ENCODE results near the gene KTI12. TPM values are rescaled to one million over a fixed set of nuclear protein-coding genes. Genes with fewer than 3 reads are reported as not detected.

Gene KTI12
- total RNA-seq, 1 experiment from 2014 or later: 17.1 TPM

DNA sequence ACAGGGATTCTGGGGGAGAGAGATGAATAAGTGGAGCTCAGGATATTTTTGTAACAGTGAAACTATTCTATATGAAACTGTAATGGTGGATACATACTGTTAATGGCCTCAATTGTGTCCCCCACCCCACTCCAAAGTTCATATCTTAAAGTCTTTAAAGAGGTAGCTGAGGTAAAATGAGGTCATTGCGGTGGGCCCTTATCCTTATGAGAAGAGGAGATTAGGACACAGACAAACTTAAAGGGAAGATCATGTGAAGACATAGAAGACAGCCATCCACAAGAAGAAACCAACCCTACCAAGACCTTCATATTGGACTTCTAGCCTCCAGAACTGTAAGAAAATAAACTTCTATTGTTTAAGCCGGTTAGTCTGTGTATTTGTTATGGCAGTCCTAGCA, 11.6 kb upstream of the KTI12 start:
- Histone ChIP-seq H3K9me3 (ENCODE audit: low read depth, low read length, poor library complexity, severe bottlenecking) (no peaks in the 10 kb centered on the region), H3K36me3 (ENCODE audit: insufficient read depth, low read length, poor library complexity, severe bottlenecking) (peaks cover 18% of the 10 kb centered on the region), H3K27me3 (replicated peaks; ENCODE audit: insufficient read depth, low read depth, low read length, poor library complexity) (no peaks in the 10 kb centered on the region), H3K27ac (ENCODE audit: low read depth, low read length, poor library complexity, severe bottlenecking) (no peak overlapping the region), H3K4me3 (ENCODE audit: low read depth, low read length, poor library complexity, severe bottlenecking) (no peak overlapping the region), H3K4me1 (ENCODE audit: insufficient read depth, low read length, poor library complexity, severe bottlenecking) (no peaks in the 10 kb centered on the region)
- intact Hi-C loops (cut with micrococcal nuclease; ENCODE audit: unreplicated experiment): no loop called here
- DNase-seq (ENCODE audit: low spot score): no peak
- BruUV-seq (replicated peaks): no TSS peak
- CTCF ChIA-PET: no interaction called here
- TF ChIP-seq EZH2 (IDR thresholded peaks at IDR 0.05; ENCODE audit: borderline replicate concordance, low read depth, low read length, poor library complexity, severe bottlenecking): no peak
- TF ChIP-seq, protein P1, sequence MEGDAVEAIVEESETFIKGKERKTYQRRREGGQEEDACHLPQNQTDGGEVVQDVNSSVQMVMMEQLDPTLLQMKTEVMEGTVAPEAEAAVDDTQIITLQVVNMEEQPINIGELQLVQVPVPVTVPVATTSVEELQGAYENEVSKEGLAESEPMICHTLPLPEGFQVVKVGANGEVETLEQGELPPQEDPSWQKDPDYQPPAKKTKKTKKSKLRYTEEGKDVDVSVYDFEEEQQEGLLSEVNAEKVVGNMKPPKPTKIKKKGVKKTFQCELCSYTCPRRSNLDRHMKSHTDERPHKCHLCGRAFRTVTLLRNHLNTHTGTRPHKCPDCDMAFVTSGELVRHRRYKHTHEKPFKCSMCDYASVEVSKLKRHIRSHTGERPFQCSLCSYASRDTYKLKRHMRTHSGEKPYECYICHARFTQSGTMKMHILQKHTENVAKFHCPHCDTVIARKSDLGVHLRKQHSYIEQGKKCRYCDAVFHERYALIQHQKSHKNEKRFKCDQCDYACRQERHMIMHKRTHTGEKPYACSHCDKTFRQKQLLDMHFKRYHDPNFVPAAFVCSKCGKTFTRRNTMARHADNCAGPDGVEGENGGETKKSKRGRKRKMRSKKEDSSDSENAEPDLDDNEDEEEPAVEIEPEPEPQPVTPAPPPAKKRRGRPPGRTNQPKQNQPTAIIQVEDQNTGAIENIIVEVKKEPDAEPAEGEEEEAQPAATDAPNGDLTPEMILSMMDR (conservative IDR thresholded peaks at IDR 0.05; ENCODE audit: low read depth, low read length): no peak
- POLR2A ChIA-PET (ENCODE audit: low non-redundant PET): no interaction called here

GRCh38 chr1:52041551-52042185, 8.1 kb upstream of the KTI12 start:
- no peak for DNase-seq (ENCODE audit: low spot score)
- CTCF ChIA-PET: no interaction called here
- Histone ChIP-seq H3K27me3 (replicated peaks; ENCODE audit: insufficient read depth, low read depth, low read length, poor library complexity) (no peaks in the 10 kb centered on the region), H3K27ac (ENCODE audit: low read depth, low read length, poor library complexity, severe bottlenecking) (no peak overlapping the region), H3K9me3 (ENCODE audit: low read depth, low read length, poor library complexity, severe bottlenecking) (no peaks in the 10 kb centered on the region), H3K4me3 (ENCODE audit: low read depth, low read length, poor library complexity, severe bottlenecking) (no peak overlapping the region), H3K36me3 (ENCODE audit: insufficient read depth, low read length, poor library complexity, severe bottlenecking) (peaks cover 22% of the 10 kb centered on the region), H3K4me1 (ENCODE audit: insufficient read depth, low read length, poor library complexity, severe bottlenecking) (no peaks in the 10 kb centered on the region)
- intact Hi-C loops (cut with micrococcal nuclease; ENCODE audit: unreplicated experiment): no loop called here
- POLR2A ChIA-PET (ENCODE audit: low non-redundant PET): no interaction called here
- TF ChIP-seq, protein P1 (conservative IDR thresholded peaks at IDR 0.05; ENCODE audit: low read depth, low read length): no peak
- TF ChIP-seq EZH2 (IDR thresholded peaks at IDR 0.05; ENCODE audit: borderline replicate concordance, low read depth, low read length, poor library complexity, severe bottlenecking): no peak
- no TSS peak for BruUV-seq (replicated peaks)

DNA sequence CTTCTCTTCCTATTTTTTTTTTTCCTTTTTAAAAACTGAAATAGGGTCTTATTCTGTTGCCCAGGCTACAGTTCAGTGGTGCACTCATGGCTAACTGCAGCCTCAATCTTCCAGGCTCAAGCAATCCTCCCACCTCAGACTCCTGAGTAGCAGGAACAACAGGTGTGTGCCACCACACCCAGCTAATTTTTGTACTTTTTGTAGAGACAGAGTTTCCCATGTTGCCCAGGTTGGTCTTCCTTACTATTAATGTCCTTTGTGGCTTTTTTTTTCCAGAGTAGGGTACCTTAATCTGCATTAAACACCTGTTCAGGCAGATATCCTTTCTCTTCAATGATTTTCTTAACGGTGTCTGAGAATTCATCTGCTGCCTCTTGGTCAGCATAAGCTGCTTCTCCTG, 4.3 kb upstream of the KTI12 start:
- Histone ChIP-seq H3K27ac (ENCODE audit: low read depth, low read length, poor library complexity, severe bottlenecking) (no peak overlapping the region), H3K4me1 (ENCODE audit: insufficient read depth, low read length, poor library complexity, severe bottlenecking) (peaks cover 5% of the 10 kb centered on the region), H3K27me3 (replicated peaks; ENCODE audit: insufficient read depth, low read depth, low read length, poor library complexity) (no peaks in the 10 kb centered on the region), H3K4me3 (ENCODE audit: low read depth, low read length, poor library complexity, severe bottlenecking) (no peak overlapping the region), H3K36me3 (ENCODE audit: insufficient read depth, low read length, poor library complexity, severe bottlenecking) (peaks cover 22% of the 10 kb centered on the region), H3K9me3 (ENCODE audit: low read depth, low read length, poor library complexity, severe bottlenecking) (no peaks in the 10 kb centered on the region)
- ChIA-PET CTCF (no interaction called here), POLR2A (ENCODE audit: low non-redundant PET) (no interaction called here)
- no TSS peak for BruUV-seq (replicated peaks)
- intact Hi-C loops (cut with micrococcal nuclease; ENCODE audit: unreplicated experiment): no loop called here
- no peak for TF ChIP-seq EZH2 (IDR thresholded peaks at IDR 0.05; ENCODE audit: borderline replicate concordance, low read depth, low read length, poor library complexity, severe bottlenecking)
- TF ChIP-seq, protein P1 (conservative IDR thresholded peaks at IDR 0.05; ENCODE audit: low read depth, low read length): no peak
- no peak for DNase-seq (ENCODE audit: low spot score)

Data from A673 (cell line).